HepG2 (cell line): Measurements from ENCODE around the gene HSP90AB1. TPM values are rescaled to one million over a fixed set of nuclear protein-coding genes. Genes with fewer than 3 reads are reported as not detected.

Experiments used
- BHLHE40 ChIP-seq: IDR thresholded peaks from 2 replicates; pipeline ENCODE4 v1.6.1; 2011; ENCODE audit warnings: low read length, improper control_type of control experiment
- CERS6 ChIP-seq: sonication (generic); formaldehyde crosslinking; IDR thresholded peaks from 2 replicates; pipeline ENCODE4 v1.5.0; 2020; ENCODE audit warnings: missing genetic modification reagents
- DZIP1 ChIP-seq: sonication (generic); formaldehyde crosslinking; IDR thresholded peaks from 2 replicates; pipeline ENCODE4 v1.5.0; 2020; ENCODE audit warnings: mild to moderate bottlenecking, missing genetic modification reagents
- EED ChIP-seq: sonication (generic); formaldehyde crosslinking; IDR thresholded peaks from 2 replicates; pipeline ENCODE4 v1.5.0; 2020; ENCODE audit warnings: mild to moderate bottlenecking, missing genetic modification reagents
- FOXC1 ChIP-seq: sonication (generic); formaldehyde crosslinking; IDR thresholded peaks from 2 replicates; pipeline ENCODE4 v1.8.0; 2022; ENCODE audit warnings: mild to moderate bottlenecking, missing genetic modification reagents, borderline replicate concordance
- GLMP ChIP-seq: sonication (generic); formaldehyde crosslinking; IDR thresholded peaks from 2 replicates; pipeline ENCODE4 v1.9.0; 2021; ENCODE audit warnings: missing genetic modification reagents, mild to moderate bottlenecking, borderline replicate concordance
- IRF9 ChIP-seq: sonication (generic); formaldehyde crosslinking; IDR thresholded peaks from 2 replicates; pipeline ENCODE4 v1.8.0; 2022; ENCODE audit warnings: missing genetic modification reagents, mild to moderate bottlenecking, borderline replicate concordance
- JUND ChIP-seq: sonication (generic); formaldehyde crosslinking; IDR thresholded peaks from 2 replicates; pipeline ENCODE4 v1.8.0; 2022; ENCODE audit warnings: mild to moderate bottlenecking, missing genetic modification reagents
- LBX2 ChIP-seq: sonication (generic); formaldehyde crosslinking; IDR thresholded peaks from 2 replicates; pipeline ENCODE4 v1.5.0; 2020; ENCODE audit warnings: missing genetic modification reagents, mild to moderate bottlenecking, borderline replicate concordance
- MYNN ChIP-seq: sonication (generic); formaldehyde crosslinking; IDR thresholded peaks from 2 replicates; pipeline ENCODE4 v1.4.0; 2020; ENCODE audit warnings: mild to moderate bottlenecking, low read depth, missing genetic modification reagents
- NFRKB ChIP-seq: fragments of 450-650 bp; IDR thresholded peaks from 2 replicates; pipeline ENCODE4 v1.6.1; 2017
- NKX3-1 ChIP-seq: sonication (generic); formaldehyde crosslinking; IDR thresholded peaks from 2 replicates; pipeline ENCODE4 v1.5.0; 2020; ENCODE audit warnings: missing genetic modification reagents
- PREB ChIP-seq: sonication (generic); formaldehyde crosslinking; IDR thresholded peaks from 2 replicates; pipeline ENCODE4 v1.4.0; 2020; ENCODE audit warnings: missing genetic modification reagents
- RAD21 ChIP-seq: fragments of 450-650 bp; formaldehyde crosslinking; IDR thresholded peaks from 2 replicates; pipeline ENCODE4 v1.5.0; 2020; ENCODE audit warnings: mild to moderate bottlenecking
- SALL2 ChIP-seq: sonication (generic); formaldehyde crosslinking; IDR thresholded peaks from 2 replicates; pipeline ENCODE4 v1.8.1; 2023; ENCODE audit warnings: mild to moderate bottlenecking, missing genetic modification reagents, inconsistent platforms
- SNAI1 ChIP-seq: sonication (generic); formaldehyde crosslinking; IDR thresholded peaks from 2 replicates; pipeline ENCODE4 v1.5.0; 2020; ENCODE audit warnings: mild to moderate bottlenecking, missing genetic modification reagents, borderline replicate concordance
- SP5 ChIP-seq: IDR thresholded peaks from 2 replicates; pipeline ENCODE4 v1.6.1; 2016; ENCODE audit warnings: low read depth, borderline replicate concordance
- SRF ChIP-seq: IDR thresholded peaks from 2 replicates; pipeline ENCODE4 v1.6.1; 2011; ENCODE audit warnings: mild to moderate bottlenecking, low read depth, low read length, moderate library complexity
- TAF1 ChIP-seq: sonication (generic); formaldehyde crosslinking; IDR thresholded peaks from 2 replicates; pipeline ENCODE4 v1.4.0; 2020; ENCODE audit warnings: missing genetic modification reagents
- ZNF260 ChIP-seq: sonication (generic); formaldehyde crosslinking; IDR thresholded peaks from 2 replicates; pipeline ENCODE4 v1.4.0; 2020; ENCODE audit warnings: missing genetic modification reagents, low read depth, mild to moderate bottlenecking, borderline replicate concordance
- ZNF296 ChIP-seq: sonication (generic); formaldehyde crosslinking; conservative IDR thresholded peaks from 2 replicates; pipeline ENCODE4 v1.5.0; 2020; ENCODE audit warnings: mild to moderate bottlenecking, missing genetic modification reagents
- ZNF30 ChIP-seq: sonication (generic); formaldehyde crosslinking; IDR thresholded peaks from 2 replicates; pipeline ENCODE4 v1.5.0; 2020; ENCODE audit warnings: mild to moderate bottlenecking, missing genetic modification reagents
- ZNF34 ChIP-seq: sonication (generic); formaldehyde crosslinking; IDR thresholded peaks from 2 replicates; pipeline ENCODE4 v1.4.0; 2020; ENCODE audit warnings: mild to moderate bottlenecking, missing genetic modification reagents, borderline replicate concordance
- polyA plus RNA-seq, 8 experiments: library from polyadenylated mRNA; depleted of rRNA in 3 of 8; stranded (reverse) in 7 of 8; unstranded in 1 of 8; fragments of >200 nt; fragmentation: Illumina TruSeq in 4 of 8; extraction: Trizol in 4 of 8; gene quantifications; 2 replicates each; pipeline versions ENCODE4 v1.2.1 to v1.2.3, GENCODE V29; 2011 to 2016; ENCODE audit warnings: low read depth in 4 of 8, missing spikeins in 1 of 8, mixed read lengths in 1 of 8; ENCODE audit not compliant: insufficient read depth in 1 of 8
- total RNA-seq, 5 experiments: library from RNA; depleted of rRNA; stranded (reverse); fragments of >200 nt; fragmentation: Illumina TruSeq; extraction: Trizol; gene quantifications; 2 replicates each; pipeline ENCODE4 v1.2.3, GENCODE V29; 2016; ENCODE audit warnings: low read depth in 1 of 5

HSP90AB1 gene
- total and polyA plus RNA-seq, 2 of the 13 experiments (the other 11 are each of a cell fraction or from before 2014, with no cell fraction given), result 1,325 to 1,472 TPM

- TF ChIP-seq DZIP1 (CRISPR knock-in tag) (peak; percentile 20; the same call in 1 of the 2 replicates), RAD21 (CRISPR knock-in tag) (no peak), MYNN (CRISPR knock-in tag) (no peak), BHLHE40 (no peak), CERS6 (no peak), ZNF296 (CRISPR knock-in tag) (peak; percentile 33; the same call in 1 of the 2 replicates), PREB (CRISPR knock-in tag) (no peak), SALL2 (CRISPR knock-in tag) (peak; percentile 64; the same call in 1 of the 2 replicates), SP5 (CRISPR knock-in tag) (no peak), FOXC1 (CRISPR knock-in tag) (peak; percentile 67; the same call in 1 of the 2 replicates), ZNF260 (0 out of 2 replicates have a peak, but pooled peaks have one; percentile 61), NKX3-1 (CRISPR knock-in tag) (no peak), NFRKB (no peak), LBX2 (peak; percentile 65; the same call in 1 of the 2 replicates), SNAI1 (CRISPR knock-in tag) (peak; percentile 8; the same call in 1 of the 2 replicates), IRF9 (CRISPR knock-in tag) (peak; percentile 68; the same call in 1 of the 2 replicates), JUND (CRISPR knock-in tag) (0 out of 2 replicates have a peak, but pooled peaks have one; percentile 59), ZNF30 (CRISPR knock-in tag) (peak; percentile 88; the same call in 1 of the 2 replicates), ZNF34 (CRISPR knock-in tag) (no peak), SRF (no peak), EED (CRISPR knock-in tag) (0 out of 2 replicates have a peak, but pooled peaks have one; percentile 93), GLMP (no peak), TAF1 (CRISPR knock-in tag) (no peak)
Measured at GRCh38 chr6:44245391-44245911, 1.4 kb upstream of the HSP90AB1 start (continued).
